ENCODE data around the gene H2BK1. TPM values are rescaled to one million over a fixed set of nuclear protein-coding genes. Genes with fewer than 3 reads are reported as not detected.

Gene H2BK1
- total and polyA plus RNA-seq, 2 donors: 0.25 TPM; not detected in 1

- H3K36me3 ChIP-seq (ENCODE audit: control insufficient read depth in 2 of 2, insufficient read depth in 2 of 2, low read length in 1 of 2): peaks cover 42 to 53% of the 10 kb centered on the region in 2 donors
- WGBS: 98% methylated on average over 44 of the region's 44 CpGs
- H3K4me3 ChIP-seq (ENCODE audit: low read length in 2 of 2): no peak overlapping the region
- H3K27ac ChIP-seq (ENCODE audit: low read depth in 1 of 2, low read length in 1 of 2): no peak overlapping the region
- no peaks in the 10 kb centered on the region for H3K27me3 ChIP-seq (ENCODE audit: control insufficient read depth in 2 of 2, insufficient read depth in 1 of 2, low read length in 1 of 2)
- no peaks in the 10 kb centered on the region for H3K9me3 ChIP-seq (ENCODE audit: control insufficient read depth in 2 of 2, insufficient read depth in 1 of 2, low read length in 1 of 2)
- H3K4me1 ChIP-seq (ENCODE audit: control insufficient read depth in 2 of 2, insufficient read depth in 2 of 2, low read length in 2 of 2): peaks cover 12 to 18% of the 10 kb centered on the region in 2 donors
- DNase-seq (ENCODE audit: low read depth in 6 of 9, low spot score in 9 of 9): no peak
These were observed 27.2 kb upstream of the H2BK1 start for GRCh38 chr7:151237244-151238189.

- H3K4me1 ChIP-seq (ENCODE audit: control insufficient read depth in 2 of 2, insufficient read depth in 2 of 2, low read length in 2 of 2): peaks cover 17 to 22% of the 10 kb centered on the region in 2 donors
- no peaks in the 10 kb centered on the region for H3K27me3 ChIP-seq (ENCODE audit: control insufficient read depth in 2 of 2, insufficient read depth in 1 of 2, low read length in 1 of 2)
- H3K9me3 ChIP-seq (ENCODE audit: control insufficient read depth in 2 of 2, insufficient read depth in 1 of 2, low read length in 1 of 2): peaks cover 0 to 3% of the 10 kb centered on the region in 2 donors
- DNase-seq (ENCODE audit: low read depth in 6 of 9, low spot score in 9 of 9): no peak
- H3K36me3 ChIP-seq (ENCODE audit: control insufficient read depth in 2 of 2, insufficient read depth in 2 of 2, low read length in 1 of 2): peaks cover 42 to 53% of the 10 kb centered on the region in 2 donors
- WGBS: 96% methylated on average over 13 of the region's 13 CpGs
- no peak overlapping the region for H3K4me3 ChIP-seq (ENCODE audit: low read length in 2 of 2)
- H3K27ac ChIP-seq (ENCODE audit: low read depth in 1 of 2, low read length in 1 of 2): no peak overlapping the region
These were observed 26.1 kb upstream of the H2BK1 start for GRCh38 chr7:151236406-151236805.

- no peak overlapping the region for H3K27ac ChIP-seq (ENCODE audit: low read depth in 1 of 2, low read length in 1 of 2)
- H3K36me3 ChIP-seq (ENCODE audit: control insufficient read depth in 2 of 2, insufficient read depth in 2 of 2, low read length in 1 of 2): peaks cover 42 to 48% of the 10 kb centered on the region in 2 donors
- H3K27me3 ChIP-seq (ENCODE audit: control insufficient read depth in 2 of 2, insufficient read depth in 1 of 2, low read length in 1 of 2): no peaks in the 10 kb centered on the region
- H3K4me1 ChIP-seq (ENCODE audit: control insufficient read depth in 2 of 2, insufficient read depth in 2 of 2, low read length in 2 of 2): peaks cover 17 to 22% of the 10 kb centered on the region in 2 donors
- no peak overlapping the region for H3K4me3 ChIP-seq (ENCODE audit: low read length in 2 of 2)
- 98% methylated on average over 28 of the region's 28 CpGs for WGBS
- peaks cover 0 to 3% of the 10 kb centered on the region in 2 donors for H3K9me3 ChIP-seq (ENCODE audit: control insufficient read depth in 2 of 2, insufficient read depth in 1 of 2, low read length in 1 of 2)
- no peak for DNase-seq (ENCODE audit: low read depth in 6 of 9, low spot score in 9 of 9)
These were observed 25.0 kb upstream of the H2BK1 start for GRCh38 chr7:151235091-151235787.

GRCh38 chr7:151233804-151234203 is 23.5 kb upstream of the H2BK1 start:
- DNase-seq (ENCODE audit: low read depth in 6 of 9, low spot score in 9 of 9): no peak
- H3K27ac ChIP-seq (ENCODE audit: low read depth in 1 of 2, low read length in 1 of 2): peak overlapping the region in 1 of 2 donors; percentile 75
- H3K27me3 ChIP-seq (ENCODE audit: control insufficient read depth in 2 of 2, insufficient read depth in 1 of 2, low read length in 1 of 2): no peaks in the 10 kb centered on the region
- peaks cover 17 to 22% of the 10 kb centered on the region in 2 donors for H3K4me1 ChIP-seq (ENCODE audit: control insufficient read depth in 2 of 2, insufficient read depth in 2 of 2, low read length in 2 of 2)
- peak overlapping the region; percentile 80 to 98 for H3K4me3 ChIP-seq (ENCODE audit: low read length in 2 of 2)
- WGBS: 86% methylated on average over 9 of the region's 9 CpGs
- peaks cover 33 to 41% of the 10 kb centered on the region in 2 donors for H3K36me3 ChIP-seq (ENCODE audit: control insufficient read depth in 2 of 2, insufficient read depth in 2 of 2, low read length in 1 of 2)
- H3K9me3 ChIP-seq (ENCODE audit: control insufficient read depth in 2 of 2, insufficient read depth in 1 of 2, low read length in 1 of 2): peaks cover 0 to 3% of the 10 kb centered on the region in 2 donors

GRCh38 chr7:151232917-151233701 is 22.8 kb upstream of the H2BK1 start:
- Histone ChIP-seq H3K27me3 (ENCODE audit: control insufficient read depth in 2 of 2, insufficient read depth in 1 of 2, low read length in 1 of 2) (no peaks in the 10 kb centered on the region), H3K9me3 (ENCODE audit: control insufficient read depth in 2 of 2, insufficient read depth in 1 of 2, low read length in 1 of 2) (peaks cover 0 to 3% of the 10 kb centered on the region in 2 donors), H3K4me1 (ENCODE audit: control insufficient read depth in 2 of 2, insufficient read depth in 2 of 2, low read length in 2 of 2) (peaks cover 17 to 26% of the 10 kb centered on the region in 2 donors), H3K27ac (ENCODE audit: low read depth in 1 of 2, low read length in 1 of 2) (peak overlapping the region; percentile 75 to 87), H3K4me3 (ENCODE audit: low read length in 2 of 2) (peak overlapping the region; percentile 80 to 98), H3K36me3 (ENCODE audit: control insufficient read depth in 2 of 2, insufficient read depth in 2 of 2, low read length in 1 of 2) (peaks cover 26 to 35% of the 10 kb centered on the region in 2 donors)
- peak in 1 of 9 donors; percentile 71 for DNase-seq (ENCODE audit: low read depth in 6 of 9, low spot score in 9 of 9)
- WGBS: under 1% methylated on average over 36 of the region's 36 CpGs

GRCh38 chr7:151232091-151232916 is 22.0 kb upstream of the H2BK1 start, which contains the start of gene CHPF2:
TSS of gene CHPF2 (plus strand) at chr7:151232483. CDS start at chr7:151234012, 1,529 bp downstream.
- Histone ChIP-seq H3K4me1 (ENCODE audit: control insufficient read depth in 2 of 2, insufficient read depth in 2 of 2, low read length in 2 of 2) (peaks cover 17 to 32% of the 10 kb centered on the region in 2 donors), H3K27ac (ENCODE audit: low read depth in 1 of 2, low read length in 1 of 2) (peak within 1 kb of the TSS; percentile 75 to 87), H3K4me3 (ENCODE audit: low read length in 2 of 2) (peak within 1 kb of the TSS; percentile 80 to 98), H3K9me3 (ENCODE audit: control insufficient read depth in 2 of 2, insufficient read depth in 1 of 2, low read length in 1 of 2) (peaks cover 0 to 3% of the 10 kb centered on the region in 2 donors), H3K36me3 (ENCODE audit: control insufficient read depth in 2 of 2, insufficient read depth in 2 of 2, low read length in 1 of 2) (peaks cover 18 to 27% of the 10 kb centered on the region in 2 donors), H3K27me3 (ENCODE audit: control insufficient read depth in 2 of 2, insufficient read depth in 1 of 2, low read length in 1 of 2) (no peaks in the 10 kb centered on the region)
- DNase-seq (ENCODE audit: low read depth in 6 of 9, low spot score in 9 of 9): peak in 8 of 9 donors; percentile 68 to 93 (median 84)
- under 1% methylated on average over 79 of the region's 79 CpGs for WGBS

- H3K9me3 ChIP-seq (ENCODE audit: control insufficient read depth in 2 of 2, insufficient read depth in 1 of 2, low read length in 1 of 2): peaks cover 0 to 3% of the 10 kb centered on the region in 2 donors
- 96% methylated on average over 1 of the region's 1 CpG for WGBS
- no peak overlapping the region for H3K27ac ChIP-seq (ENCODE audit: low read depth in 1 of 2, low read length in 1 of 2)
- no peaks in the 10 kb centered on the region for H3K27me3 ChIP-seq (ENCODE audit: control insufficient read depth in 2 of 2, insufficient read depth in 1 of 2, low read length in 1 of 2)
- DNase-seq (ENCODE audit: low read depth in 6 of 9, low spot score in 9 of 9): no peak
- peaks cover 20 to 37% of the 10 kb centered on the region in 2 donors for H3K4me1 ChIP-seq (ENCODE audit: control insufficient read depth in 2 of 2, insufficient read depth in 2 of 2, low read length in 2 of 2)
- no peak overlapping the region for H3K4me3 ChIP-seq (ENCODE audit: low read length in 2 of 2)
- peaks cover 12 to 15% of the 10 kb centered on the region in 2 donors for H3K36me3 ChIP-seq (ENCODE audit: control insufficient read depth in 2 of 2, insufficient read depth in 2 of 2, low read length in 1 of 2)
These were observed 20.8 kb upstream of the H2BK1 start for GRCh38 chr7:151231080-151231479.

- Histone ChIP-seq H3K9me3 (ENCODE audit: control insufficient read depth in 2 of 2, insufficient read depth in 1 of 2, low read length in 1 of 2) (peaks cover 0 to 3% of the 10 kb centered on the region in 2 donors), H3K4me1 (ENCODE audit: control insufficient read depth in 2 of 2, insufficient read depth in 2 of 2, low read length in 2 of 2) (peaks cover 23 to 40% of the 10 kb centered on the region in 2 donors), H3K27me3 (ENCODE audit: control insufficient read depth in 2 of 2, insufficient read depth in 1 of 2, low read length in 1 of 2) (no peaks in the 10 kb centered on the region), H3K4me3 (ENCODE audit: low read length in 2 of 2) (no peak overlapping the region), H3K27ac (ENCODE audit: low read depth in 1 of 2, low read length in 1 of 2) (no peak overlapping the region), H3K36me3 (ENCODE audit: control insufficient read depth in 2 of 2, insufficient read depth in 2 of 2, low read length in 1 of 2) (peaks cover 5 to 7% of the 10 kb centered on the region in 2 donors)
- DNase-seq (ENCODE audit: low read depth in 6 of 9, low spot score in 9 of 9): no peak
- WGBS: 94% methylated on average over 10 of the region's 10 CpGs
These were observed 19.0 kb upstream of the H2BK1 start for GRCh38 chr7:151229249-151229648.

All from thymus (tissue), 11 donors.